Fibroblast of mammary gland (primary cell): ENCODE data around the gene PMM2.

ENCODE experiments used
- DNase-seq: peaks from one replicate; pipeline ENCODE4 v3.0.0-alpha.2; 2010; ENCODE audit warnings: low read depth
- H3K4me3 ChIP-seq: 2 replicates; pipeline ENCODE4 v1.5.1; 2011; ENCODE audit warnings: low read depth, mild to moderate bottlenecking, low read length, moderate library complexity; ENCODE audit not compliant: control insufficient read depth
- TF ChIP-seq, protein P1 (sequence below): conservative IDR thresholded peaks from 2 replicates; pipeline ENCODE4 v1.5.1; 2011; ENCODE audit warnings: low read depth, low read length, inconsistent platforms; ENCODE audit not compliant: control insufficient read depth, insufficient read depth

The PMM2 gene

DNA sequence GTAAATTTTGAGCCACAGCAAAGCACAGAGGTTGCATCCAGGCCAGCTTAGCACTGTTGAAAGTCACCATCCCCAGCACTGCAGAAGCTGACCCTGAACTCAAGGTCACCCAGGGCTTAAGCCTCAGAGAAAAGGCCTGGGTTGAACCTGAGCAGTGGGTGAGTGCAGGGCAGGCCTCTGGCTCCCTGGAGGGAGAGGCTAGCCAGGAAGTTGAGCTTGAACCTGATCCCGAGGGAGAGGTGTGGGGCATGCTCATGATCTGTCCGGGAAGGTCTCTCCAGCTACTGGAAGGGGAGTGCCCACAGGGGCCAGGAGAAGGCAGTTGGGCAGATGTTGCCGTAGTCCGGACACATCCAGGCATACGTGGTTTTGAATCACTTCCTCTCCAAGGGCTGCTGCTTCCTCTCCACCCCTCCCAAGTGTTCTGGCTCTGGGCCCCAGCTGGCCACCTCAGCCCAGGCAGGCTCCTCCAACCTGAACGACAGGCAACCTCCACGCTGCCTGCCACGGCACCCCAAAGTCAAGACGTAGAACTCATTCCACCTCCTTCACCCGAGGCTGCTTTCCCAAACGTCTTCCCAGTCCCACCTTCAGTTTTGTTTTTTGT is 52.7 kb downstream of the PMM2 start:
- TF ChIP-seq, protein P1, sequence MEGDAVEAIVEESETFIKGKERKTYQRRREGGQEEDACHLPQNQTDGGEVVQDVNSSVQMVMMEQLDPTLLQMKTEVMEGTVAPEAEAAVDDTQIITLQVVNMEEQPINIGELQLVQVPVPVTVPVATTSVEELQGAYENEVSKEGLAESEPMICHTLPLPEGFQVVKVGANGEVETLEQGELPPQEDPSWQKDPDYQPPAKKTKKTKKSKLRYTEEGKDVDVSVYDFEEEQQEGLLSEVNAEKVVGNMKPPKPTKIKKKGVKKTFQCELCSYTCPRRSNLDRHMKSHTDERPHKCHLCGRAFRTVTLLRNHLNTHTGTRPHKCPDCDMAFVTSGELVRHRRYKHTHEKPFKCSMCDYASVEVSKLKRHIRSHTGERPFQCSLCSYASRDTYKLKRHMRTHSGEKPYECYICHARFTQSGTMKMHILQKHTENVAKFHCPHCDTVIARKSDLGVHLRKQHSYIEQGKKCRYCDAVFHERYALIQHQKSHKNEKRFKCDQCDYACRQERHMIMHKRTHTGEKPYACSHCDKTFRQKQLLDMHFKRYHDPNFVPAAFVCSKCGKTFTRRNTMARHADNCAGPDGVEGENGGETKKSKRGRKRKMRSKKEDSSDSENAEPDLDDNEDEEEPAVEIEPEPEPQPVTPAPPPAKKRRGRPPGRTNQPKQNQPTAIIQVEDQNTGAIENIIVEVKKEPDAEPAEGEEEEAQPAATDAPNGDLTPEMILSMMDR, result no peak
- DNase-seq, result peak; percentile 95
- H3K4me3 ChIP-seq, result no peak overlapping the region

DNA sequence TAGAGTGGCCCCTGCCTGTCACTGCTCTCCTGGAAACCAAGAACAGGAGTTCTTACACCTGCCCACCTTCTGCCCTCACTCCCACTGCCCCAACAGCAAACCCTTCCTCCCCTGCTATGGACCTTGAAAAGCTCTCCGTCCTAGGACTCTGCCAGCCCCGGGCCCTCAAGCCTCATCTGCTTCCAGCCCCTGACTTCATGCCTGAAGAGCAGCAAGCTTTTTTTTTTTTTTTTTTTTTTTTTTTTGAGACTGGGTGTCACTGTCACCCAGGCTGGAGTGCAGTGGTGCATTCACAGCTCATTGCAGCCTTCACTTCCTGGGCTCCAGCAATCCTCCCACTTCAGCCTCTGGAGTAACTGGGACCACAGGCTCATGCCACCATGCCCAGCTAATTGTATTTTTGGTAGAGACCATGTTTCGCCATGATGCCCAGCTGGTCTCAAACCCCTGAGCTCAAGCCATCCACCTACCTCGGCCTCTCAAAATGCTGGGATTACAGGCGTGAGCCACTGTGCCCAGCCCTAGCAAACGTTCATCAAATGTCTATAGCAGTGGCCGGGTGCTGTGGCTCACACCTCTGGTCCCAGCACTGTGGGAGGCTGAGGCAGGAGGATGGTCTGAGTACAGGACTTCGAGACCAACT is 54.2 kb downstream of the PMM2 start:
- DNase-seq, result no peak
- TF ChIP-seq, protein P1, result no peak
- no peak overlapping the region for H3K4me3 ChIP-seq

GRCh38 chr16:8852534-8852933 is 54.9 kb downstream of the PMM2 start:
- no peak overlapping the region for H3K4me3 ChIP-seq
- peak; percentile 52 for DNase-seq
- TF ChIP-seq, protein P1, result no peak

- TF ChIP-seq, protein P1, result no peak
- H3K4me3 ChIP-seq, result no peak overlapping the region
- no peak for DNase-seq
Measured at GRCh38 chr16:8853150-8853549, 55.5 kb downstream of the PMM2 start.

- H3K4me3 ChIP-seq, result no peak overlapping the region
- TF ChIP-seq, protein P1, result no peak
- DNase-seq, result no peak
Measured at GRCh38 chr16:8853611-8854010, 56.0 kb downstream of the PMM2 start.

GRCh38 chr16:8854298-8854948 is 56.8 kb downstream of the PMM2 start:
- TF ChIP-seq, protein P1, result no peak
- DNase-seq, result no peak
- no peak overlapping the region for H3K4me3 ChIP-seq
